ENCODE results near the gene DYNLT5.

DNA sequence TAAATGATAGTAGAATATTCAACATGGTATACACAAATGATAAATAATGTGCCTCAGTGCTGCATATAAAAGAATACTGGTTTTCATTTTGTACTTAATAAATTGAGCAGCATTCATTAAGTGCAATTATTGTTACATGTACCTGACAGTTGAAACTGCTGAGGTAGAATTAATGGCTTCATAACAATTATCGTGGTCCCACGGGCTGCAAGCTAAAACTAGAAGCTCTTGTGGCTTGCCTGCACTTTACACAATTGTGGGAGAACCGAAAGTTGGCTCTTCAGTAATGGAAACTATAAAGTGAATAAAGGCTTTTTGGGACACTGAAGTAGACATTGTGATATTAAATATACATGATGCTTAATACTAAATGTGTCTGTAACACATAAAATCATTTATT lies 25.6 kb downstream of the DYNLT5 start:
- TF ChIP-seq CTCF (IDR thresholded peaks at IDR 0.05) (no peak), POLR2A (IDR thresholded peaks at IDR 0.05) (no peak)
